ENCODE data around the gene SPATA20.

The SPATA20 gene

GRCh38 chr17:50575581-50576210, 28.7 kb downstream of the SPATA20 start:
- H3K4me3 ChIP-seq (ENCODE audit: low read depth, low read length) = no peak overlapping the region
- TF ChIP-seq, protein P1, sequence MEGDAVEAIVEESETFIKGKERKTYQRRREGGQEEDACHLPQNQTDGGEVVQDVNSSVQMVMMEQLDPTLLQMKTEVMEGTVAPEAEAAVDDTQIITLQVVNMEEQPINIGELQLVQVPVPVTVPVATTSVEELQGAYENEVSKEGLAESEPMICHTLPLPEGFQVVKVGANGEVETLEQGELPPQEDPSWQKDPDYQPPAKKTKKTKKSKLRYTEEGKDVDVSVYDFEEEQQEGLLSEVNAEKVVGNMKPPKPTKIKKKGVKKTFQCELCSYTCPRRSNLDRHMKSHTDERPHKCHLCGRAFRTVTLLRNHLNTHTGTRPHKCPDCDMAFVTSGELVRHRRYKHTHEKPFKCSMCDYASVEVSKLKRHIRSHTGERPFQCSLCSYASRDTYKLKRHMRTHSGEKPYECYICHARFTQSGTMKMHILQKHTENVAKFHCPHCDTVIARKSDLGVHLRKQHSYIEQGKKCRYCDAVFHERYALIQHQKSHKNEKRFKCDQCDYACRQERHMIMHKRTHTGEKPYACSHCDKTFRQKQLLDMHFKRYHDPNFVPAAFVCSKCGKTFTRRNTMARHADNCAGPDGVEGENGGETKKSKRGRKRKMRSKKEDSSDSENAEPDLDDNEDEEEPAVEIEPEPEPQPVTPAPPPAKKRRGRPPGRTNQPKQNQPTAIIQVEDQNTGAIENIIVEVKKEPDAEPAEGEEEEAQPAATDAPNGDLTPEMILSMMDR (IDR thresholded peaks at IDR 0.05; ENCODE audit: control insufficient read depth, extremely low read depth, insufficient read depth) = no peak
- DNase-seq (ENCODE audit: low read depth) = no peak

- TF ChIP-seq, protein P1 (IDR thresholded peaks at IDR 0.05; ENCODE audit: control insufficient read depth, extremely low read depth, insufficient read depth) = no peak
- no peak for DNase-seq (ENCODE audit: low read depth)
- H3K4me3 ChIP-seq (ENCODE audit: low read depth, low read length) = no peak overlapping the region
Measured at GRCh38 chr17:50576864-50577263, 29.9 kb downstream of the SPATA20 start.

GRCh38 chr17:50577451-50577954, 30.5 kb downstream of the SPATA20 start:
- DNase-seq (ENCODE audit: low read depth) = no peak
- TF ChIP-seq, protein P1 (IDR thresholded peaks at IDR 0.05; ENCODE audit: control insufficient read depth, extremely low read depth, insufficient read depth) = no peak
- H3K4me3 ChIP-seq (ENCODE audit: low read depth, low read length) = no peak overlapping the region

DNA sequence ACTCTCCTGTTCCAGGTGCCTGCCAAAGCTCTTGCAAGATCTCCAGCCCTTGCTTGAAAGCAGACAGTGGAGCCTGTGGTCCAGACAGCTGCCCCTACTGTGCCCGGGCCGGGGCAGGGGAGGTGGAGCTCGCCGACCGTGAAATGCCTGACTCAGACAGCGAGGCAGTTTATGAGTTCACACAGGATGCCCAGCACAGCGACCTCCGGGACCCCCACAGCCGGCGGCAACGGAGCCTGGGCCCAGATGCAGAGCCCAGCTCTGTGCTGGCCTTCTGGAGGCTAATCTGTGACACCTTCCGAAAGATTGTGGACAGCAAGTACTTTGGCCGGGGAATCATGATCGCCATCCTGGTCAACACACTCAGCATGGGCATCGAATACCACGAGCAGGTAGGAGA, 31.2 kb downstream of the SPATA20 start:
- no peak for DNase-seq (ENCODE audit: low read depth)
- no peak overlapping the region for H3K4me3 ChIP-seq (ENCODE audit: low read depth, low read length)
- TF ChIP-seq, protein P1 (IDR thresholded peaks at IDR 0.05; ENCODE audit: control insufficient read depth, extremely low read depth, insufficient read depth) = no peak

DNA sequence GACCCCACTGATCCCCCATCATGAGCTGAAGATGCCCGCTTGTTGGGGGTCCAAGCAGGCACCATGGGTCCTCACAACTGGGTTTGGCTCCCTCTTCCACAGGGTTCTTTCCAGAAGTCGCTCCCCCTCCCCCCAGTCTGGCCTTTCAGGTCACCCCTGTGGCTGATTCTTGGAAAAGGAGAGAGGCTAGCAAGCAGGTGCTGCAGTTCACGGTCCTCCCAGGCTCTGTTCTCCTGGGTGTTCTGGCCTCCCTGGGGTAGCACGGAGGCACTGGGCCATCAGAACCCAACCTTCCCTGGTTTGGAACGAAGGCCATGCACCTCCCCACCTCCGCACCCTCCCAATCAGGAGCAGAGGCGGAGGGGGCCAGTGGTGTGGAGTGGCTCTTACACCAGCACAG, 32.4 kb downstream of the SPATA20 start:
- no peak overlapping the region for H3K4me3 ChIP-seq (ENCODE audit: low read depth, low read length)
- DNase-seq (ENCODE audit: low read depth) = no peak
- TF ChIP-seq, protein P1 (IDR thresholded peaks at IDR 0.05; ENCODE audit: control insufficient read depth, extremely low read depth, insufficient read depth) = no peak

DNA sequence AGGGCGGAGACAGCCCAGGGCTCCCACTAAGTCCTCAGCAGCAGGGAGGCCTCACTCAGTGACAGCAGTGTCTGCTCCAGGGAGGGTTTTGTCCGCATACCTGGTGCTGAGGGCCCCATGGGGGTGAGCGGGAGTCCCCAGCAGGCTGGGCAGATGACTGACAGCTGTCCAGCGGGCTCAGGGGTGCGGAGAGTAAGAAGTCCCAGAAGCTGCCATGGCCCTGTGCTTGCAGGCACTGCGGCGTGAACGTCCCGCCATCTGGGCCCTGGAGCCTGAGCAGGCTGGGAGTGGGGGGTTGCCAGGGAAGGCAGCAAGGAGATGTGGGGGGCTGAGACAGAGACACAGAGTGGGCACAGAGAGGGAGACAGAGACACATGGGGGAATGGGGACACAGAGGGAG, 33.7 kb downstream of the SPATA20 start:
- TF ChIP-seq, protein P1 (IDR thresholded peaks at IDR 0.05; ENCODE audit: control insufficient read depth, extremely low read depth, insufficient read depth) = no peak
- no peak for DNase-seq (ENCODE audit: low read depth)
- no peak overlapping the region for H3K4me3 ChIP-seq (ENCODE audit: low read depth, low read length)

DNA sequence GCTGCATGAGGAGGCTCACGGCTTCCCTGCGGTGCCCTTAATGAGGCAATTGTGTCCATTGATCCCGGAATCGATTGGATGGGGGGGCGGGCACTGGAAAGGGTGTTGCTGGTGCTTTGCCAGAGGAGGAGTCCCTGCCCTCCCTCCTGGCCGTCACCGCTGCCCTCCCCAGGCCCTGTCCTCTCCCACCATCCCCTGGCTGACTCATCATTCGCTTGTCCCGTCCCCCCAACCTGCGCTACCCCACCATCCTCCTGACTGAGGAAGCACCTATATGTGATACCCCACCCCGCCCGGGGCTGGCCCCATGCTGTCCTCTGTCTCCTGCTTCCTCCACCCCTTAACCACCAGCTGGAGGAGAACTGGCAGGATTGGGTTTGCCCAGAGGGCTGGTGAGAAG, 34.3 kb downstream of the SPATA20 start:
- no peak overlapping the region for H3K4me3 ChIP-seq (ENCODE audit: low read depth, low read length)
- no peak for DNase-seq (ENCODE audit: low read depth)
- TF ChIP-seq, protein P1 (IDR thresholded peaks at IDR 0.05; ENCODE audit: control insufficient read depth, extremely low read depth, insufficient read depth) = no peak

Data from LNCaP clone FGC (cell line).